Esophagus mucosa (tissue), 1 donor: Measurements from ENCODE around the gene ARF1. TPM values are rescaled to one million over a fixed set of nuclear protein-coding genes. Genes with fewer than 3 reads are reported as not detected.

Experiments
- ATAC-seq: fragments of 200-7000 bp; cut with Tn5 transposase; one replicate; pipeline ENCODE4 v1.9.1; 2020
- total RNA-seq: library from RNA; stranded (reverse); gene quantifications from one replicate; pipeline ENCODE4 v1.2.4, GENCODE V29; 2023
- donor health status: DM: yes; HTN: yes; CAD: no.

The ARF1 gene
- total RNA-seq, 1 donor from 2014 or later = 273 TPM

DNA sequence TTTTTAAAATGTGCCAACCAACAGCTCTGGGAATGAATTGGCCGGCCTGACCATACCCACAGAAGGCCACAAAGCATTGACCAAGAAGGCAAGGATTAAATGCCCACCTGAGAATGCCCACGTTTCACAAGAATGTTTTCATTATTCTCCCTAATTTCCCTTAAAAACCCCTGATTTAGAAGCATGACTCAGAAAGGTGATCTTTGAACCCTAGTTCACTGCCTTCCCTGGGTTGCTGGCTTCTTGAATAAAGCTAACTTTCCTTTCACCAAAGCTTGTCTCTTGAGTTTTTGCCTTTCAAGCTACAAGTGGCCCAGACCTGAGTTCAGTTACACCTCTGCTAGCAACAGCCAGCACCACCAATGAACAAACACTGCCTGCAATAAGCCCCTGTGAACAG, 41.0 kb downstream of the ARF1 start:
- no peak for ATAC-seq

DNA sequence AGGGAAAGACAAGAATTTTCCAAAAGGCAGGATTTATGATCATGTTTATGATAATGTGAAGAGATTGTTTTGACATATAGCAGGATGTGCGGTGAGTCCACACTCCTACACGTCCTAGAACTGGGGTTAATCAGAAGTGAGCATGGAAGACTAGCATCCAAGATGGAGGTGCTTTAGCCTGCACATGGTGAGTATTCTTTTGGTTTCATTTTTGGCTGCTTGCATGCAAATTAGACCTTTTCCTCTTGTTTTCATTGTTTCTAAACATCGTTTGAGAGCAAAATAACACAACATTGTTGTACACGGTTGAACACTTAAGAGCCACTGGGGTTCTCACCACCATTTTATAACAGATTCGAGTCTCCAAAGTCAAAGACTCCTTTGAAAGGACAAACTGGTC, 42.7 kb downstream of the ARF1 start:
- ATAC-seq = no peak

DNA sequence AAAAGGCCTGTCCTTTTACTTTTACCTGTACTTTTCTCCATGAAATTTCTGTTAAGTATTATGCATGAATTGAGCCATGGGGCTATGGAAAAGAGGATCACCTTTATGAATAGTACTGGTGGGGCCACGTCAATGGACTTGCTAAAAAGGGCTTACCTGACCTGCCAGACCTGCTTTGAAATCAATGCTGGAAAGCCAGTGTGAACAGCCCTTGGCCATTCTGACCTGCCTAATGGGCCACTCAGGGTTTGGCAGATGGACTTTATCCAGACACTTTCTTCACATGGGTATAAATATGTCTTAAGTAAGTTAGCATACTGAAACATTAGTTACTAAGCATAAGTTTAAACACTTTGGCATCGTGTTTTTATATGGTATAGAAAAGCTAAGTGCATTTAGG, 49.3 kb downstream of the ARF1 start:
- peak; percentile 37 for ATAC-seq

DNA sequence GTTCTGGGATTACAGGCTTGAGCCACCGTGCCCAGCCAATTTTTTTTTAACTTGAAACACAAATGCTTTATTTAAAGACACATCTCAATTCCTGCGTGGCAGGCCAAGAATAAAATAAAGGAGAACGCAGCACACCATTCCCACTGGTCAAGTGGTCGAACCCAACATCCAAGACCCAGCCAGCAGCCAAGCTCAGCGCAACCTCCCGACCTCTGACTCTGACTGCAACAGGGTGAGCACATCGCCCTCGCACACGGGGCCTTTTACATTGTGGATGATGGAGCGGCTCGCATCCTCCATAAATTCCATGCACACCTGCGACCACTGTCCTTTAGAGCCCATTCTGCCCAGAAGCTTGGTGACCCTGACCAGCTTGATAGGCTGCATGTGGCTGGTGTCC, 52.1 kb downstream of the ARF1 start:
- ATAC-seq = no peak

DNA sequence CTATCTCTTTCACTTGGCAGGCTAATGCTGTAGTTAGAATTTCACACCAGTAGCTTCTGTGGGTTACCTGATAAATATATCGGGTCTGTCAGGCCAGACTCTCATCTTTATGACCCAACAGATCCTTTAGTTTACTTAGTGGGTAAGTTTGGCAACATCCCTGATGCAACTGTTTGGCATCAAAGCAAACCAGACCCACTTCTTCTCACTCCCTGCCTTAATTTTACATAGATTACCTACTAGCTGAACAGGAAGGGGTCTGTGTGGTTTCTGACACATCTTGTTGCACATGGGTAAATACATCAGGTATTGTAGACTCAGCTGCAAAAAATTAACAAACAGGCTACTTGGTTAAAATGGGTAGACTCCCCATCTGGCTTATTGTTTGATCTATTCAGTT, 54.4 kb downstream of the ARF1 start:
- ATAC-seq = no peak

- ATAC-seq = no peak
Observed at GRCh38 chr1:228139406-228139930, 57.0 kb downstream of the ARF1 start.

DNA sequence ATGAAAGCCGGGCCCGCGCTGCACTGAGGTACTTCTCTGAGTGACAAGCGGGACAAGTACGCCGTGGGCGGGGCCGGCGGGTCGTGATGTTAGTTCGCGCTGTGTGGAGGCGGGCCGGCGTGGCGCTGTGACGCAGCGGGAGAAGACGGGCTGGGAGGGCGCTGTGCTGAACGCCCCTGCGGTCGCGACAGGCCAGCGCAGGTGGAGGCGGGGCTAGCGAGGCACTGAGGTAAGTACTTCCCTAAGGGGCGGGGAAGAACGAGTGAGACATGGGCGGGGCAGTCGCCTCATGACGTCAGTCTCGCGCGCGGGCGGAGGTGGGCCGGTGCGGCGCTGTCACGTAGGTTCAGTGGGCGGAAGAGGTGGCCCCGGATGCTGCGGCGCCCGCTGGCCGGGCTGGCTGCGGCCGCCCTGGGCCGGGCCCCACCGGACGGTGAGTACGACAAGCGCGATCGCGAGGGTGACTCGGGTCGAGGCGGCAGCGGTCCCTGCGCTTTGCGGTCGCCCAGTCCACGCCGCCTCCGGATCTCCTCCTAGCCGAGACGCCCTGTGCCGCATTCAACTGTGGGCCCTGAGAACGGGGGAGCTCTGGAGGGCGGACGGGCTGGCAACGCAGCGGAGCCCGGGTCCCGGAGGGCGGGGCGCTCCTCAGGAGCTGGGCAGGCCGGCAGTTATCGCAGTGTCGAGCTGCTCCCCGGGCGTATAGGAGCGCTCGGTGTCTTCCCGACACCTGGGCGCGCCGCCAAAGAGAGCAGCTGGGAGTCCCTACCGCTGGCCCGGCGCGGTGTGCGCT, 57.6 kb downstream of the ARF1 start, which contains the start of gene GUK1:
Gene GUK1, plus strand, starts transcription at position 349 of the 793 bp plus-strand sequence. Its CDS starts 24 bp downstream, at position 373.
- peak; percentile 90 for ATAC-seq

- no peak for ATAC-seq
Observed at GRCh38 chr1:228140724-228141225, 58.3 kb downstream of the ARF1 start.

DNA sequence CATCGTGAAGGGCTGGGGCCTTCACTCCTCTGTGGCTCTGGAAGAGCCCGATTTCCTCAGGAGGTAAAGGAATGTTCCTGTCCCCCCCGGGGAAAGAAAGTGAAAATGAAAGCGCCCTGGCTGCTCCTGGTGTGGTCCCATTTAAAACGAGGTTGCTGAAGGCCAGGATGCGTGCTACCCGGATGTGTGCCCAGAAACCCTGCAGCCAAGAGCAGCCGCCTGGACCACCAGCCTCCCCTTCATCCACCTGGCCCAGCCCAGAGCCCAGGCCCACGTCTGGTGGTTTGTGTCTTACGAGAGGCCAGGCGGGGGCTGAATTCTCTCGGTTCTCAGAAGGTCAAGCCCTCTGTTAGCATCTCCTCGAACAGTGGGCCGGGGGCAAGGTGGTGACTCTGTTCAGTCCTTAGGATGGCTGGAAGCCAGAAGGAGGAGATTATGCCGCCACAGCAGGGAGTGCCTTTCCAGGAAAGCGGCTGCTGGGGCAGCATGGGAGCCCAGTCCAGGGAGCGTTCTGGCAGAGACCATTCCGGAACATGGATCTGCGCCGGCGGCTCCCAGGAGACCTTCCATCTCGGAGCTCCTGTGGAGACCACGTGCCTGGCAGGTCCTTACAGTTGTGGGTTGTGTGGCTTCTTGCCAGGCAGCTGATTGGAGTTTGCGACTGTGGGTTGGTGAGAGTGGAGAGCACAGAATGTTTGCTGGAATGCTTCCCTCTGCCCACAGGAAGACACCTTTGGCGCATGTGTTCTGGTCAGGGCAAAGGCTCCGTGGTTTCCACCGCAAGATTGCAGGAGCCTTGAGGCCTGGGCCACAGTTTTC, 58.9 kb downstream of the ARF1 start:
- peak; percentile 0 for ATAC-seq

DNA sequence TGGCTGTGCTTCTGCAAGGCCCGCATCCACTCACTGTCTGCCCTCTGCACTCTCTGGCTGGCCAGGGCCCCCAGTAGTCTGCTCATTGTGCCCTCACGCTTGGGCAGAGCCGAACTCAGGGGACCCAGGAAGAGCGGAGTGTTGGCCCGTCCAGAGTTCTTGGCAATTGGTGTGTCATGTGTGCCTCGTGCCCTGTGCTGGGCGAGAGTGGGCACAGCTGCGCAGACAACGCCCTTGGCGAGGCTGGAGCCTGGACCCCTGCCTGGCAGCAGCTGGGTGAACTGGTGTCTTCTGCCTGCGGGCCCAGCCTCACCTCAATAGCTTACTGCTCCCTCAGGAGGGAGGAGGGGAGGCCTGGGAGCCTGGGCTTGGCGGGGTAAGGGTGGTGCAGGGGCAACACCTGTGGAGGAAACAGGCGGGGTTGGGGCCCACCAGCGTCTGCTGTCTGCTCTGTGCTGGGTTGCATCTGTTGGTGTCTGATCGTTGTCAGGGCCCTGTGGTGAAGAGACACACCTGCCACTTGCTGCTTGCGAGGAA, 59.7 kb downstream of the ARF1 start:
- ATAC-seq = no peak

DNA sequence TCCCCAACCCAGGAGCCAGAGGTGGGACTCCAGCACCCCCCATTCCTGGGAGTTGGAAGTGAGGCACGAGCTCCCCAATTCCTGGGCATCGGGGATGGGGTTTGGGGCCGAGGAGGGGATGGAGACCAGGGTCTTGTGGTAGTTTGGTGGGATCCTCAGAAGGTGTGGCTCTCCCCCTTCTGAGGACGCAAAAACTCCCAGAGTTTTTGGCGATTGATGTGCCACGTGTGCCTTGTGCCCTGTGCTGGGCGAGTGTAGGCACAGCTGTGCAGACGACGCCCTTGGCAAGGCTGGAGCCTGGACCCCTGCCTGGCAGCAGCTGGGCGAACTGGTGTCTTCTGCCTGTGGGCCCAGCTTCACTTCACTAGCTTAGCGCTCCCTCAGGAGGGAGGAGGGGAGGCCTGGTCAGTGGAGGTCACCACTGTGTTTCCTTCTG, 60.2 kb downstream of the ARF1 start:
- no peak for ATAC-seq

- ATAC-seq = no peak
Observed at GRCh38 chr1:228143480-228144192, 61.1 kb downstream of the ARF1 start.

DNA sequence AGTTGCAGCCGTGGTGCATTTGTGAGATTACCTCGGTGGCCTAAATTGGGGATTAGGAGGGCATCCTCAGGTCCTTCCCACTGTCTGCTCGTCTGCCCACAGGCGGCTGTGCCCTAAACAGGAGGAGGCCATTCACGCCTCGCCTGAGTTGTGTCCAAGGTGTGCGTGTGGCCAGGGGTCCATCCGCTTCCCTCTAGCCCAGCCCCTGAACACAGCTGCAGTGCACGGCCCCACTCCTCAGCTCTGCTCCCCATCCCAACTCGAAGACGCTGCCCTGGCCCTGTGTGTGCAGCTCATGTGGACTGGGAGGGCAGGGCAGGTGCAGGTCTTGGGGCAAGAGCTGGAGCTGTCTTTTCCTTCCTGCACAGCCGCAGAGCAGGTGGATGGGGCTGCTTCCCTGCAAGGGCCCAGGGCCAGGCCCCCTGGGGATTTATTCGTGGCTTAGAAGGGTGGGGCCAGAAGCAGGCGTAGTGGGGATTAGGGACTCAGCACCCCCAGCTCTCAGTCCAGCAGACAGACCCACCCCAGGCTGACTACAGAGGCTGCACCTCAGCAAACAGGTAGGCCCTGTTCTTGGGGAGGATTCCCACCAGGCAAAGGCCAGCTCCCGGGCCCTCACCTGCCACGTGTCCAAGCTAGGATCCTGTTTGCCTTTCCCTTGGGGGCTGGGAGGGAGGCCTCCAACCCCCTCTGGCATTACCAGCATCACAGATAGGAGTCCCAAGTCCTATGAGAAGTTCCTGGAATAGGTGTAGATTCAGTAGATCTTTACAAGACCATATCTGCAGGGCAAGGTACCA, 61.9 kb downstream of the ARF1 start:
- ATAC-seq = peak; percentile 27

- ATAC-seq = no peak
Observed at GRCh38 chr1:228144993-228145343, 62.5 kb downstream of the ARF1 start.

DNA sequence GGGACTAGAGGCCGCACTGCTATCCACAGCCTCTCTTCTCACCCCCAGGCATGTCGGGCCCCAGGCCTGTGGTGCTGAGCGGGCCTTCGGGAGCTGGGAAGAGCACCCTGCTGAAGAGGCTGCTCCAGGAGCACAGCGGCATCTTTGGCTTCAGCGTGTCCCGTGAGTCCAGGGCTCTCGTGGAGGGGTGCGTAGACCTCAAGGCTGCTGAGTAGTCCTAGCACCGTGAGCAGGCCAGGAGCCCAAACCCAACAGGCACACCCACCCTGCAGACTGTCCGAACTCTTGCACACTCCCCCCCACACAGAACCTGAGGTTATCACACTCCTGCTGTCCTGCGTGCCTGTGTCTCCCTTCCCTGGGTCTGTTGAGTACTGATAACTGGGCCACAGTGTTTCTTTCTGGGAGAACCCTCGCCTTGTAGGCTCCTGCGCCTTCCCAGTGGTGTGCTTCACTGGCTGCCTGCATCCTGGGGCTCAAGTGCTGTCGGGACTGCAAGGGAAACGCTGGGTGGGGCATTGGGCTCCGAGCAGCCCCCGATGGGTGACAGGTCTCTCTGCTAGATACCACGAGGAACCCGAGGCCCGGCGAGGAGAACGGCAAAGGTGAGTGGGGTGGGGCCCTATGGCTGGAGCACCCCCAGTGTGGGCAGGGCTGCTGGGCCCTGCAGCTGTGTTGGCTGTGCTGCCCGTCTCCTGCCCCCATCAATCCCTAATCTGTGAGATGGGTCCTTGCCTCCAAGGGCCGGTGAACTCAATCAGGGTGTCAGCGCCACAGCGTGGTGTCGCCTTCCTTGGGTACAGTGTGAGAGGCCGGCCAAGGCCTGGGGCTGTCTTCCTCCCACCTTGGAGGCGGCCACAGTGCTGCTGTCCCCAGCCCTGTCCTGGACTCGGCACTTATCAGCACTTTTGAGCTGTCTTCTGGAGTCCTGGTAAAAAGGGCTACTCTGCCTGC, 63.2 kb downstream of the ARF1 start:
- no peak for ATAC-seq

DNA sequence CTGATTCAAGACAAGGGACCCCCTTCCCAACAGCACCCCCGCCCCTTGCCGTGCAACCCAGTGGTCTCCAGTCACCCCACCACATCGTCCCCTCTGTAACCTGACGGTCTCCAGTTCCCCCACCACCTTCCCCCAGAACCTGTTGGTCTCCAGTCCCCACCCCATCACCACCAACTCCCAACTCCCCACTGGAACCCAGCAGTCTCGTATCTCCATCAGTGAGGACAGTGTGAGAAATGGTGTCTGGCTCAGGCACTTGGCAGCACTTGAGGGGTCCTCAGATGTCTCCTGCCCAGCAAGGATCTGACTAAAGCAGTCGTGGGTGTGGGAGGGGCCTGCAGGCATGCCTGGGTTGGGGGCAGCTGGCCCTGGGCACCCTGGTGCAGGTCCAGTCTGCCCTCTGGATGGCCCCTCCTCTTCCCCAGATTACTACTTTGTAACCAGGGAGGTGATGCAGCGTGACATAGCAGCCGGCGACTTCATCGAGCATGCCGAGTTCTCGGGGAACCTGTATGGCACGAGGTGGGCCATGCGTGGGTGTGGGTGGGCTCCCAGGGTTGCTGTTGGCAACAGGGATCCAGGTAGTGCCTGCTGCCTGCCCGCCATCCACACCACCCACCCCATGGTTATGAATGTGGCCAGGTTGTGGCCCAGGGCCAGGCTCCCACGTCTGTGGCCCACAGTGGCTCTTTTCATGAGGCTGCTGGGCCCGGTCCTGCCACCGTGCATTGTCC, 64.1 kb downstream of the ARF1 start:
- no peak for ATAC-seq

GRCh38 chr1:228147151-228147693, 64.7 kb downstream of the ARF1 start:
- ATAC-seq = no peak

- no peak for ATAC-seq
Observed at GRCh38 chr1:228147768-228148167, 65.3 kb downstream of the ARF1 start.

DNA sequence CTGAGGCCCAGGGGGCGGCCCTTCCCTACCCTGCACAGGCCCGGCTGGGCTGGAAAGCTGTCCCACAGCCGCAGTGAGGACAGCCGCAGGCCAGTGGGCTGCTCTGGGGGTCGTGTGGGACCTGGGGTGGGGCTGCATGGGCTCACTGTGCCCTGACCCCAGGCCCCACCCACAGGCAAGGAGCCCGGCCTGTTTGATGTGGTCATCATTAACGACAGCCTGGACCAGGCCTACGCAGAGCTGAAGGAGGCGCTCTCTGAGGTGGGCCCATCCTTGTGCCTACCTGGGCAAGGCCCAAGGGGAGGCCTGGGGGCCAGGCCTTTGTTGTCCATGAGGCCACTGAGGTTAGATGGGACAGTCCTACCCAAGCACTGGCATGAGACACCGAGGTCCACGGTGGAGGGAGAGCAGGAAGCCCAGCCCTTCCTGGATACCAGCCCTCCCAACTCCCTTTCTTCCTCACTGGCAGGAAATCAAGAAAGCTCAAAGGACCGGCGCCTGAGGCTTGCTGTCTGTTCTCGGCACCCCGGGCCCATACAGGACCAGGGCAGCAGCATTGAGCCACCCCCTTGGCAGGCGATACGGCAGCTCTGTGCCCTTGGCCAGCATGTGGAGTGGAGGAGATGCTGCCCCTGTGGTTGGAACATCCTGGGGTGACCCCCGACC, 65.8 kb downstream of the ARF1 start:
- no peak for ATAC-seq
